GM19193 (cell line): ENCODE measurements around the gene ASPRV1.

Experiments used
- POLR2A ChIP-seq: IDR thresholded peaks from 4 replicates; pipeline ENCODE4 v1.6.1; 2011; ENCODE audit not compliant: insufficient read depth, insufficient read length; ENCODE audit errors: extremely low read depth

The ASPRV1 gene

GRCh38 chr2:69993708-69994107 is 32.3 kb upstream of the ASPRV1 start:
- TF ChIP-seq POLR2A: no peak

DNA sequence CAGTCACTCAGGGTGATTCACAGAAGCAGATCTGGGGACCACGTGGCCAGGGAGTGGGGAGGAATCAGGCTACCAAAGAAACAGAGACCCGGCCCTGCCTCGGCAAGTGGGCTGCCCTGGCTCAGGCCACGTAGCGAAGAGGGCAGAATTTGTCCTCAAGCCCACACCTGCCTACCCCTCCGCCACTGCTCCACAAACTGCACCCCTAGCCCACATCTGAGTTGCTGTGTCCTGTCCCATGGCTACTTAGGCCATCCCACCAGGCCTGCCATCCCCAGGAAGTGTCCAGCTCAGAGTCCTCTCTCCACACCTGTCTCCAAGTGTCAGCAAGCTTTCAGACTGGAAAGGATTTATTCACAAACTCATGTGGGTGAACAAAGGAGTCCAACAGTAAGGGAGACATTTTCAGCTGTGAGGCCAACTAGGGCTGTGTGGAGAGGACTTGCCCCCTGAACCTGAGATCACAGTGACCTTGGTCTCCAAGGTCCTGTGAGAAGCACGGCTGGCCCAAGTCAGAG is 31.7 kb upstream of the ASPRV1 start:
- no peak for TF ChIP-seq POLR2A

GRCh38 chr2:69992310-69993047 is 31.0 kb upstream of the ASPRV1 start:
- TF ChIP-seq POLR2A: no peak

- no peak for TF ChIP-seq POLR2A
These were observed 28.1 kb upstream of the ASPRV1 start for GRCh38 chr2:69989441-69990105.

- no peak for TF ChIP-seq POLR2A
These were observed 27.6 kb upstream of the ASPRV1 start for GRCh38 chr2:69989009-69989408.

GRCh38 chr2:69988086-69988635 is 26.7 kb upstream of the ASPRV1 start:
- TF ChIP-seq POLR2A: no peak

DNA sequence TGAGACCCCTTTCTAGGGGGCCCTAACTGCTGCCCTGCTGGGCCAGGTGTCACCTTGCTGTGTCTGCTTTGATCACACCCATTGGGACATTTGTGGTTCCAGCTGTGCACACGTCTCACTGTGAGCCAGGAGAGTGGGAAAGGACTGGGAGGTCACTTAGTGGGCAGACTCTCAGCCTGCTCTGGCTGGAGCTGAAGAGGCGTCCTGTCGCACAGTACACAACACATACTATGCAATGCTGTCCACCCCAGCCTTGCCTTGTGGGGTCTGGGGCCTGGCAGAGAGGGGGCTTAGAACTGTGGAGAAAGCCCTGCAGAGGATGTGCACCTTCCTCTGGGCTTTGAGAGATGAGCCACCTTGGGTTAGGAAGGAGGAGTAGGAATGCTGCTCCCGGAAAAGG is 25.3 kb upstream of the ASPRV1 start:
- TF ChIP-seq POLR2A: no peak

DNA sequence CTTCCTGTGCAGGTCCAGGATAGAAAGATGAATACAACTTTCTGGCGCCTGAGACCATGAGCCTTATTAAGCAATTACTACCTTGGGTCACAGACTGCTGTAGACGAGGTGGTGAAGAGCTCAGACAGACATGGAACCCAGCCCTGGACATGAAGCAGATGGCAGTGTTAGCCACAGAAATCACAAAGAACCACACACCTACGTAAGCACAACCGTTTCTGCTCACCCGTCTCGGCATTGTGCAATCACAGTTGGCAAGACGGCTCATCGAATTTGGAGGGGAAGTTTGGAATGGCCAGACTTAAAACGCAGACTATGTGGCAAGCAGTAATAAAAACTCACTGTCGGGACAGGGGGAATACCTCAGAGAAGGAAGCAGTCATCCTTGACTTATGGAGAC is 24.3 kb upstream of the ASPRV1 start:
- no peak for TF ChIP-seq POLR2A

- TF ChIP-seq POLR2A: no peak
These were observed 23.8 kb upstream of the ASPRV1 start for GRCh38 chr2:69985216-69985615.

DNA sequence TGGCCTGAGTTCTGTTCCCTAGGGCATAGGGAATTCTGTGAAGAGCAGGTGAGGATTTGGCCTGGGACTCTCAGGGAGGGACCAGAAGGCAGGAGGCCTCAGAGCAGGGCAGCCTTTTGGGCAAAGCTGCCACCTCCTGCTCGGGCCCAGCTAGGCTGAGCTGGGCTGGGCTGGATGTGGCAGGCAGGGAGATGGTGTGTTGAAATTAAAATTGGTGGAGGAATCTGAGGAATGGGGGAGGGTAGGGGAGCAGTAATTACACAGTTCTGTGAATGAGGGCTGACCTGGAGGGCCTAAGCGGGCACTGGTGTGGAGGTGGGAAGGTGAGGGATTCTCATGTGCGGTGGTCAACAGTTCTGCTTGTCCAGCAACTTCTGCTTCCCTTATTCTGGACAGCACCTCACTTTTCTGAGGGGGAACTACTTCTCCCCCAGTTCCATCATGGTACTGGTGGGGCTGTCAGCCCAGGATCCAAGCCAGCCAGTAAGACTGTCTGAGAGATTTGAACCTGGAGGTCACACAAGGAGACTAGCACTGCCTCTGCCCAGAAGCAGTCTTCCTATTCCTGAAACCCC is 22.0 kb upstream of the ASPRV1 start:
- no peak for TF ChIP-seq POLR2A

DNA sequence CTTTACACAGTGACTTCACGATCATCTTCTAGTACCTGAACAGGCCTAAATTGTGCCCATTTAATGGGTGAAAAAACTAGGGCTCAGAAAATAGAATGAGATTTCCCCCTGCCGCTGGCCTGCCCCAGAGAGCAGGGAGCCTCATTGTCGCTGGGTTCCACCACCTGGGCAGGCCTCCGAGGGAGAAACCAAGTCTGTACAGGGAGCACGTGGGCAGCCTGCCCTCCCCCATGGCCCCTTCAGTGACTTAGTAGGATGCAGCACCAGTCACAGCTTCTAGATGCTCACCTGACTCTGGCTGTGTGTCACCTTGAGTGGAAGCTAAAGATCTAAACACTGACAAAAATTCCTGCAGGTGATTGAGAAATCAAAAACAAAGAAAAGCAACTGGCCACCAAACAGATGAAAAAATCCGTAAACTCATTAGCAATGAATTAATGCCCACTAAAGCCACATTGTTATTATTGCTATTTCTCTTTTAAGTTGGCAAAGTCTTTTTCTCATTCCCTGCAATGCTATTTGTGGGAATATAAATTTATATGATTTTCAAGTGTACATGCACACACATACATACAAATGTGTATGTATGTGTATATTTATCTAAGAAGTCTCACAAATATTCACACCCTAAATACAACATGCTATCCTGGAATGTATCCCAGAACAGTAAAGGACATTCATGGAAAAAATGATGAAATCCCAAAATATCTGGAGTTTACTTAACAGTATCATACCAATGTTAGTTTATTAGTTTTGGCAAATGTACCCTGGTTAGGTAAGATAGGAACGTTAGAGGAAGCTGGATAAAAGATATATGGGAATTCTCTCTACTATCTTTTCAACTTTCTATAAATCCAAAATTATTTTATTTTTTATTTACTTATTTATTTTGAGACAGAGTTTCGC is 18.7 kb upstream of the ASPRV1 start:
- no peak for TF ChIP-seq POLR2A

DNA sequence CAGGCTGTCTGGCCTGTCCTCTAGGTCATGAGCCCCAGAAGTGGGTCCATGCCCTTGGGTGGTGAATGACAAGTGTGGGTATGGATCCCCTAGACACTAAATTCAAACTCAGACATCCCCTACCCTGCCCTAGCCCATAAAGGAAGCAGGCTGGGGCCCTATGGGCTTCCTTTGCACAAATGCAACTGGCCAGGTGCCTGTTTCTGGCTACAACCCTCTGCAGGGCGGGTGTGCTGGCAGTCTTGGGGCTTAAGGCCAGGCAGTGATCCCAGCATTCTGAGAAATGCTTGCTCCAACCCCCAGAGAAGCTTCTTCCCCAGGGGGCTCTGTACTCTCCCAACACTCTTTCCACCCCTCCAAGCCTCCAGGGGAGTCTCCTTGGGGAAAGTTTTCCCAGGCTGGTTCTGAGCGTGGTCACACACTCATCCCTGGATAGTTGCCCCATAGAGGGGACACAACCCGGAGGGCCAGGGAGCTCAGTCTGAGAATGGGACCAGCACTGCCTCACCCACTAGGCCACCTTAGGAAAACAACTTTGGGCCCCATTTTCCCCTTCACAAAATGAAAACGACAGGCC is 16.6 kb upstream of the ASPRV1 start:
- TF ChIP-seq POLR2A: no peak

GRCh38 chr2:69977186-69977585 is 15.8 kb upstream of the ASPRV1 start:
- no peak for TF ChIP-seq POLR2A

DNA sequence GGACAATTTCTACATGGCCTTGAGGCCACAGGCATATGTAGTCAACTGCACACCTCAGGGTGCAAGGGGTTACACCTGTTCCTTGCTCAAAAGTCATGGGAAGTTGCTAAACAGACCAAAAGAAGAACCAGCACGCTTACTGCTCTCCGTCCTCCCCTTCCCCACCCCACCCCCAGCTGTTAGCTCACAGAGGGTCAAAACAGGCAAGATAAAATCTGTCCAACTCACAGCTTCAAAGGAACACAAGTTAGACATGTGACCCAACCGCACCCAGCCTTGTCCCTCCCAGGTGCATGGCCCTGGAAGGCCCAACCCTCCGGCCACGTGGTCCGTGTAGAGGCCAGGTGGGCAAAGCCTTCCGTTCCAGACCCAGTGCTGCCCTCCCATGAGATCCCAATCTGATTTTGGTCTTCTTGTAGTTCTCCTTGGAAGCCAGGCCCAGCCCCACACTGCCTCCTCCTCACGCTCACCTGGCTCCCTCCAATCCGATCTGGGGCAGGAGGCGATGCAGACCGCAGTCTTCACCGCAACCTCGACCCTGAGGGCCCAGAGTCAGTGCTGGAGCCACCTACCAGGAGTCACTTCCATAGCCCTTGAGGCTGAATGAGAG is 14.5 kb upstream of the ASPRV1 start:
- no peak for TF ChIP-seq POLR2A
